ENCODE results near the gene FTSJ1.

DNA sequence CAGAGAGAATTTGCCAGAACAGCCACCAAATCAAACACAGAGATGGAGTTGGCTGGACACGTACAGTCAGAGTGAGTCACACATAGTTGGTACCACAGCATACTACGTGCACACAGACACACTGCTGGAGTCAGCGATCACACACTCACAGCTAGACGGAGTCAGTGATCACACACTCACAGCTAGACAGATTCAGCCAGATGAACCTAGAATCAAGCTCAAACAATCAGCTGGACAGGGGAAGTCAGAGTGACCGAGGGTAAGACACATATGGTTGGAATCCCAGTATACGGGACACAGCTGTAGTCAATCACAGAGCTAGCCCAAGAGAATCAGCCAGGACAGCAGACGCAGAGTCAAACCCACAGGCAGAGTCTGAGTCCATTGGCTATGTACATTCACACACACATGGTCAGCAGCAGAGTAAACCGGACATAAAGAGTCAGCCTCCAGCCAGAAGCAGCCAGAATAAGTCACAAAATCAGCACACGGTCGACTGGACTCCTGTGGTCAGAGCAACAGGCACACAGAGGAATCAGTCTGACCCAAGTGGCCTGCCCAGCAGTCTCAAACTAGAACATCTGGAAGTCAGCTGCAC lies 10.6 kb upstream of the FTSJ1 start:
- TF ChIP-seq, protein P1, sequence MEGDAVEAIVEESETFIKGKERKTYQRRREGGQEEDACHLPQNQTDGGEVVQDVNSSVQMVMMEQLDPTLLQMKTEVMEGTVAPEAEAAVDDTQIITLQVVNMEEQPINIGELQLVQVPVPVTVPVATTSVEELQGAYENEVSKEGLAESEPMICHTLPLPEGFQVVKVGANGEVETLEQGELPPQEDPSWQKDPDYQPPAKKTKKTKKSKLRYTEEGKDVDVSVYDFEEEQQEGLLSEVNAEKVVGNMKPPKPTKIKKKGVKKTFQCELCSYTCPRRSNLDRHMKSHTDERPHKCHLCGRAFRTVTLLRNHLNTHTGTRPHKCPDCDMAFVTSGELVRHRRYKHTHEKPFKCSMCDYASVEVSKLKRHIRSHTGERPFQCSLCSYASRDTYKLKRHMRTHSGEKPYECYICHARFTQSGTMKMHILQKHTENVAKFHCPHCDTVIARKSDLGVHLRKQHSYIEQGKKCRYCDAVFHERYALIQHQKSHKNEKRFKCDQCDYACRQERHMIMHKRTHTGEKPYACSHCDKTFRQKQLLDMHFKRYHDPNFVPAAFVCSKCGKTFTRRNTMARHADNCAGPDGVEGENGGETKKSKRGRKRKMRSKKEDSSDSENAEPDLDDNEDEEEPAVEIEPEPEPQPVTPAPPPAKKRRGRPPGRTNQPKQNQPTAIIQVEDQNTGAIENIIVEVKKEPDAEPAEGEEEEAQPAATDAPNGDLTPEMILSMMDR (conservative IDR thresholded peaks at IDR 0.05; ENCODE audit: low read length): no peak
- TF ChIP-seq EZH2phosphoT487 (IDR thresholded peaks at IDR 0.05; ENCODE audit: borderline replicate concordance, low read depth, low read length): no peak
